Activated CD8-positive, alpha-beta memory T cell treated with anti-CD3 and anti-CD28 coated beads, Interleukin-2, amount 50 U/mL, for 1 hour (primary cell): ENCODE results near the gene GPD1.

Experiments used
- DNase-seq: peaks from one replicate; pipeline ENCODE4 v3.0.0-alpha.2; 2020; ENCODE audit errors: extremely low read depth

GPD1 gene

GRCh38 chr12:50101663-50102062 is 2.1 kb upstream of the GPD1 start:
- no peak for DNase-seq

DNA sequence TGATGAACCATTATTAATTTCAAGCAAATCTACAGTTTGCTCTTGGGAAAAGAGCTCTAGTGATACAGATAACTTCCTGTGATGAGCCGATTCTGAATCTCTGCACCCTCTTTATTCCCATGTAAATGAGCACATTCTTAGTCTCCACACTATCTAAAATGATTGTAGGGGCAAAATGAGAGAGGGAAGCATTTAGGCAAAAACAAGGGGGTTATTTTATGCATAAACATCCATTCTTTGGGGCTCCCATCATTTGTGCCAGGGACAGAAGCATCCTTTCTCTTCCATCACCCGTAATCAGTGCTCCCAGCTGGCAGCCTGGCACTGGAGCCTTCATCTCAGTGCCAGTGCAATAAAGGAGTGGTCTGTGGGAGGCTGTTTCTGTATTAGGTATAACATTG is 1.7 kb upstream of the GPD1 start:
- no peak for DNase-seq

DNA sequence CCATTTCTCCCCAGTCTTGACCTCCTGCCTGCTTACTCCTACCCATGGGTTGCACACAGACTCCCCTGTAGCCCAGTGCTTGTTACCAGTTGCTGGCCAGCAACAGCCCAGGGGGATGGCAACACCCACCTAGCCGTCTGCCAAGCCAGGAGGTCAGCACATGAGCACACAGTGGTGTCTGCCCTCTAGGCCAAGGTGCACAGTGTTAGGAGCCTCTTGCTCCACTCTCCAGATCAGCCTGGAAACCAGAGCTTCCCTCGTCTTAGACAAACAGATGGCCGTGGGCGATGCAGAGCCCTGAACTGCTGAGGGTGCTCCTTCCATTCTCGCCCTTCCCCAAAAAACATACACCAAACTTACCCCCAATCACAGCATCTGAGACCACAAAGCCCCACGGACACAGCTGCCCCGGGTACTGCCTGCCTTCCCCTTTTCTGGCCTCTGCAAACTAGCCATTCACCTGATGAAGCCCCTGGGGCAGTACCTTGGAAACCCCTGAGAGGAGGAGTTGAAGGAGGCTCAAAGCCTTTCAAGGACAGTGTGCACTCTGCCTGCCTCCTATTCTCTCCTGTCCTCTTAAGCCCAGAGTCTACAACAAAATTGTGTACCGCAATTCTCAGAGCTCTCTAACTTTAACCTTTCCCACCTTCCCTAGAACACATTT is 1.0 kb upstream of the GPD1 start:
- no peak for DNase-seq

- no peak for DNase-seq
Measured at GRCh38 chr12:50103351-50103750, 457 bp upstream of the GPD1 start.

- DNase-seq, result no peak
Measured at GRCh38 chr12:50104417-50105366, 884 bp downstream of the GPD1 start.

- no peak for DNase-seq
Measured at GRCh38 chr12:50105913-50106450, 2.2 kb downstream of the GPD1 start.

DNA sequence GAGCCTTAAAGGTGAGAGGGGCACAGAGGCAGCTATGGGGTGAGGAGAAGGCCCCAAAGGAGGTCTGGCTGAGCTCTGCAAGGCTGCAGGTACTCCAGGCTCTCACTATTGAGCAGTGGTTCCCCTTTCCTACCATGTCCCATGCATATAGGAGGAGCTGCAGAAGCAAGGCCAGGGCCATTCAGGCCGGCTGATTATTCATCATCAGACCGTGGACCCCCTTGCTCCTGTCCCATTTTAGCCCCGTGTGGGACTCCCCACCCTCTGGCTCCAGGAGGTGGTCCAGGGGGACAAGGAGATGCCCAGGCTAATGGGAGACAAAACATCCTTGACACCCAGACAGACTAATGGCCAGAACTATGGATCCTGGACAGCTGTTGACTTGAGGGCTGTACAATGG is 3.1 kb downstream of the GPD1 start:
- DNase-seq, result no peak

DNA sequence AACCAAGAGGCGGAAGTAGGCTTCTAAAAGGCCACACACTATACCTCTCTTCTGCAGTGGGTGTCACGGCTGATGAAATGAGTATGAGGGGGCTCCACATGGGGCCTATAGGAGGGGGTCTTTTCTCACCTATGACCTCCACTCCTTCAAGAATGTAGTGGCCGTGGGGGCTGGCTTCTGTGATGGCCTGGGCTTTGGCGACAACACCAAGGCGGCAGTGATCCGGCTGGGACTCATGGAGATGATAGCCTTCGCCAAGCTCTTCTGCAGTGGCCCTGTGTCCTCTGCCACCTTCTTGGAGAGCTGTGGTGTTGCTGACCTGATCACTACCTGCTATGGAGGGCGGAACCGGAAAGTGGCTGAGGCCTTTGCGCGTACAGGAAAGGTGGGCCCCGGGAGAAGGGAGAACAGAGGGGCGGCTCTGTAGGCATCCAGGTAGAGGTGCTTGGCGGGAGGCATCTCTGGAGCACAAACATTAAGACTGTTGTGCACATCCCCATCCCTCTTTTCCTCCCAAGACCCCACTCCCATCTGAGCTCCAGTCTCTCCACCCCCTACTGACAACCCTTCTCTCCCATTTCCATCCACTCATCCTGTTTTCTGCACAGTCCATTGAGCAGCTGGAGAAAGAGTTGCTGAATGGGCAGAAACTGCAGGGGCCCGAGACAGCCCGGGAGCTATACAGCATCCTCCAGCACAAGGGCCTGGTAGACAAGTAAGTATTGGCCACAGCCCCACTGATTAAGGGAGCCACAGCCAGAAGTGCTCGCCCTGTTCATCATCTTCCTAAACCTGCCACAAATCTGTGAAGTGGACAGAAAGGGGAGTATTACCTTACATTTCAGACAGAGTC is 3.8 kb downstream of the GPD1 start:
- DNase-seq, result no peak

GRCh38 chr12:50109319-50109718 is 5.5 kb downstream of the GPD1 start:
- DNase-seq, result no peak

DNA sequence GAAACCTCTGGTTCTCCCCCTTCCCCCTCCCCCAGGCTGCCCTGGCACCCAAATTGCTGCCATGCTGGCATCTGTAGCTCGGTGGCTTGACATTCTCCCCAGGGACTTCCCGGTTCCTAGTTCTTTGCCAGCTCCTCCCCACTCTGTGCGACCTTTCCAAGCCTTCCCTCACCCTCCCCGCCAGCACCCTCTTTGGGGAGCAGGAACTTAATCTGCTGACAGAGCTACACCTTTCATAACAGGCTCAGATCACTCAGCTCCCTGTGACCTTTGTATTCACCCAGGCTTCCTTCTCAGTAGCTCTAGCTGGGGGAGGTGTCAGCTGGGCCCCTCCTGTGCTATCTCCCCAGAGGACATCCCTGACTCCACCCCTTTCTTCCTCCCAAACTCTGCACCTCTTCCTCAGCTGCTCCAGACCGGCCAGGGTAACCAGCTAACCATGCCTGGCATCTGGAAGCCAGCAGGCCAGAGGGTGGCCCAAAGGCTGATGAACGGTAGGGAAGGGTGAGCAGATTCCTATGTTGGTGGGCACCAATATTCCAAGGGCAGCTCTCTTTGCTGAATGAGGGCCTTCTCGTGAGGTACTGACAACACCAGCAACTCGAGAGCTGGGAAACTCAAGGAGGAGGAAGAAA is 6.4 kb downstream of the GPD1 start:
- DNase-seq, result no peak

DNA sequence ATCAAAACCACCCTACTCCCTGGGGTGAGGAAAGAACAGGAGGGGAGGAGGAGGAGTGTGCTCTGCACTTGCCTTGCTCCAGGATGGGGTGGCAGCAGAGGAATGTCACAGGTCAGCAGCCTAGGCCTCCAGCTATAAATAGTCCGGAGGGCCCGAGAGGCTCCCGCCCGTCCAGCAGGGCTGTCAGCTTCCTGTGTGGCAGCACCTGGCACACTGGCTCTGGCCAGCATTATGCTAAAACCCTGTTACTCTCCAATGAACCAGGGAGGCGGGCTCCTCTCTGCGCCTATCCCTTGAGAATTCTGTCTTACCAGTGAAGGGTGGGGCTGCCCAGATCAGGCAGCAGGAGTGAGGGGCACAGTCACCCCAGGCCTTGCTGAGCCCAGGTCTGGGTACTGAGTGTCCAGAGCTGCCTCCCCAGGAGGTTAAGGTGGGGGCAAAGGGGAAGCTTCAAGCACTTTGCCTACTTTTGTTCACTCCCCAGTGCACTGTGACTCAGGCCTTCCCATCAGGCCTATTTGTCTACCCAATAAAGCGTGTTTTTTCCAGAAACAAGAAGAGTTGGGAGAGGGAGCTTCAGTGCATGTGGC is 7.0 kb downstream of the GPD1 start:
- DNase-seq, result no peak

- no peak for DNase-seq
Measured at GRCh38 chr12:50111395-50111692, 7.5 kb downstream of the GPD1 start.

- DNase-seq, result peak; percentile 97
Measured at GRCh38 chr12:50111693-50112455, 8.1 kb downstream of the GPD1 start, which contains the start of gene COX14. TSS of gene COX14 (plus strand) at chr12:50112236. CDS start at chr12:50120044, 7,808 bp downstream.

DNA sequence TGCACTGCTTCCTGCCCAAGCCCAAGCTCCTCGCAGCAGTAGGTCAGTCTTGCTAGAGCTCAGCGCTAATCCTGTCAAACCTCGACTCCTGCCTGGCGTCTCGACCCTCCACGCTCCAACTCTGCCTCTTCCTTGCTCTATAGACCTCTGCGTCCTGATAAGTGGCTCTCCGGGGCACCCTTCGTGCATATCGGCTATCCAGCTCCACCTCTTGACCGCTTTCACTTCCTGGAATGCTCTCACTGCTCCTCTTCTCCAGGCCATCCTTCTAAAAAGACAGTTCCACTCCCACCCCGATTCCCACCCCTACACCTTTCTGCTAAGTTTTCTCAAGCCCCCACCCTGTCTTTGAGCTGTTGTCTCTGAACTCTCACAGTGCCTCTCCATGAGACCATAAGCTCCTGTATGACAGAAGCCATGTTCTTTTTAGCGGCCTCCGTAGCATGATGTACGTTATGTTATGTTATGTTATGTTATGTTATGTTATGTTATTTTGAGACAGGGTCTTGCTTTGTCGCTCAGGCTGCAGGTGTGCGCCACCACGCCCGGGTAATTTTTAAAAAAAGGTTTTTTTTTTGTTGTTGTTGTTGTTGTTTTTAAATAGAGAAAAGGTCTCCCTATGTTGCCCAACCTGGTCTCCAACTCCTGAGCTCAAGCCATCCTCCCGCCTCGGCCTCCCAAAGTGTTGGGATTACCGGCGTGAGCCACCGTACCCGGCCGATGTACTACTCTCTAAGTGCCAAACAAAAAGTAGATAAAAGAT is 8.8 kb downstream of the GPD1 start:
- DNase-seq, result no peak

DNA sequence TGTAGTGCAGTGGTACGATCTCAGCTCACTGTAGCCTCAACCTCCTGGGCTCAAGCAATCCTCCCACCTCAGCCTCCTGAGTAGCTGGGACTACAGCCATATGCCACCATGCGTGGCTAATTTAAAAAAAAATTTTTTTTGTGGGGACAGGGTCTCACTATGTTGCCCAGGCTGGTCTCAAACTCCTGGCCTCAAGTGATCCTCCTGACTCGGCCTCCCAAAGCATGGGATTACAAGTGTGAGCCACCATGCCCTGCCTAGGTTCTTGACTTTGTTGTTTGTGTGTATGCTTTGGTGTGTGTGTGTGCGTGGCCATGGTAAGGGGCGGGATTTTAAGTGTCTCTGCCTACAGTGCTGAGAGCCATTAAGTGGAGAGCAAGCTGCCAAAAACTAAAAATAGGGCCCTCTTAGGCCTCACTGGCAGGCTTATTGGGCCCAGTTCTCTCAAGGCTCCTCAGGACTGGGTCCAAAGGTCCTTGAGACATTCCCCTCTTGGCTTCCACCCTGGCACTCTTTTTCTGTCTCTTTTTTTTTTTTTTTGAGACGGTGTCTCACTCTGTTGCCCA is 13.3 kb downstream of the GPD1 start:
- no peak for DNase-seq

- DNase-seq, result no peak
Measured at GRCh38 chr12:50119387-50119786, 15.6 kb downstream of the GPD1 start.

GRCh38 chr12:50120521-50120920 is 16.7 kb downstream of the GPD1 start:
- no peak for DNase-seq

- no peak for DNase-seq
Measured at GRCh38 chr12:50120953-50121352, 17.1 kb downstream of the GPD1 start.

DNA sequence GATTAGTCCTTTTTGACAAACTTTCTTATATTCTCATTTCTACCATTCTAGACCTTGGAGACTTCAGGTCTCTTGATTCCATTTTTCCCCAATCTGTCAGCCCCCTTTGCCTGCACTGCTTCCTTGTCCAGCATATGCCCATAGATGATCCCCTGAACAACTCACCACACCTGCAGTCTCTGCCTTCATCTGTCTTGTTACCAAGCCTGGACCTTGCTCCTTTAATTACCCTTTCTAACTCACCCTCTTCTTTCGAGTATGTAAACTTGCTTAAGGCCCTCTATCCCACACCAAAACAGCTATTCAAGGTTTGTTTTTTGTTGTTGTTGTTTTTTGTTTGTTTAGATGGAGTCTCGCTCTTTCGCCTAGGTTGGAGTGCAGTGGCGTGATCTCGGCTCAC is 17.8 kb downstream of the GPD1 start:
- no peak for DNase-seq
